Activated T-cell treated with anti-CD3 and anti-CD28 coated beads, Interleukin-2, amount 50 U/mL, for 4 hours (primary cell): Measurements from ENCODE around the gene PARD6G. TPM values are rescaled to one million over a fixed set of nuclear protein-coding genes. Genes with fewer than 3 reads are reported as not detected.

Experiments used
- ATAC-seq, 2 donors: fragments of 200-7000 bp; cut with Tn5 transposase; one replicate each; pipeline ENCODE4 v1.10.0; 2021
- DNase-seq: peaks from one replicate; pipeline ENCODE4 v3.0.0-alpha.2; 2020
- H3K27me3 Mint-ChIP-seq: one replicate; pipeline ENCODE4 v1.8.0; 2021; ENCODE audit warnings: low read depth, mixed read lengths
- H3K36me3 Mint-ChIP-seq: one replicate; pipeline ENCODE4 v1.8.0; 2022; ENCODE audit warnings: mixed read lengths; ENCODE audit not compliant: insufficient read depth
- H3K4me1 Mint-ChIP-seq: one replicate; pipeline ENCODE4 v1.8.0; 2021; ENCODE audit warnings: low read depth, mixed read lengths
- H3K4me3 Mint-ChIP-seq: one replicate; pipeline ENCODE4 v1.8.0; 2021; ENCODE audit warnings: mild to moderate bottlenecking, moderate library complexity, mixed read lengths
- H3K9me3 Mint-ChIP-seq: one replicate; pipeline ENCODE4 v1.8.0; 2021; ENCODE audit warnings: mixed read lengths
- total RNA-seq, 3 donors: library from RNA; stranded (reverse); gene quantifications; one replicate each; pipeline ENCODE4 v1.2.1, GENCODE V29; 2021

PARD6G gene
- total RNA-seq, 3 donors from 2014 or later, result 0.37 to 0.61 TPM; not detected in 1

- Mint-ChIP-seq H3K9me3 (no peaks in the 10 kb centered on the region), H3K27me3 (peaks cover 22% of the 10 kb centered on the region), H3K36me3 (no peaks in the 10 kb centered on the region), H3K4me3 (peak overlapping the region; percentile 83), H3K4me1 (peaks cover 13% of the 10 kb centered on the region)
- ATAC-seq, result no peak
- no peak for DNase-seq
These were observed 98.8 kb downstream of the PARD6G start for GRCh38 chr18:80148326-80149199.

GRCh38 chr18:80147418-80148325 is 99.6 kb downstream of the PARD6G start:
- no peaks in the 10 kb centered on the region for H3K36me3 Mint-ChIP-seq
- ATAC-seq (peak; percentile 94 to 95), DNase-seq (peak; percentile 60)
- peaks cover 22% of the 10 kb centered on the region for H3K27me3 Mint-ChIP-seq
- no peaks in the 10 kb centered on the region for H3K9me3 Mint-ChIP-seq
- H3K4me3 Mint-ChIP-seq, result peak overlapping the region; percentile 83
- peaks cover 13% of the 10 kb centered on the region for H3K4me1 Mint-ChIP-seq

GRCh38 chr18:80147037-80147417 is 100.3 kb downstream of the PARD6G start:
- H3K27me3 Mint-ChIP-seq, result peaks cover 22% of the 10 kb centered on the region
- peaks cover 13% of the 10 kb centered on the region for H3K4me1 Mint-ChIP-seq
- H3K36me3 Mint-ChIP-seq, result no peaks in the 10 kb centered on the region
- DNase-seq (no peak), ATAC-seq (peak; percentile 27 to 32)
- peak overlapping the region; percentile 83 for H3K4me3 Mint-ChIP-seq
- no peaks in the 10 kb centered on the region for H3K9me3 Mint-ChIP-seq

GRCh38 chr18:80145196-80145804 is 102.0 kb downstream of the PARD6G start:
- peaks cover 13% of the 10 kb centered on the region for H3K4me1 Mint-ChIP-seq
- H3K36me3 Mint-ChIP-seq, result peaks cover 1% of the 10 kb centered on the region
- DNase-seq (no peak), ATAC-seq (no peak)
- peaks cover 20% of the 10 kb centered on the region for H3K27me3 Mint-ChIP-seq
- no peaks in the 10 kb centered on the region for H3K9me3 Mint-ChIP-seq
- H3K4me3 Mint-ChIP-seq, result no peak overlapping the region

GRCh38 chr18:80143881-80144280 is 103.4 kb downstream of the PARD6G start:
- Mint-ChIP-seq H3K9me3 (no peaks in the 10 kb centered on the region), H3K27me3 (peaks cover 11% of the 10 kb centered on the region), H3K36me3 (peaks cover 10% of the 10 kb centered on the region), H3K4me1 (peaks cover 13% of the 10 kb centered on the region), H3K4me3 (no peak overlapping the region)
- ATAC-seq (no peak), DNase-seq (no peak)

GRCh38 chr18:80140455-80140985 is 106.8 kb downstream of the PARD6G start:
- DNase-seq (no peak), ATAC-seq (no peak)
- Mint-ChIP-seq H3K27me3 (no peaks in the 10 kb centered on the region), H3K9me3 (no peaks in the 10 kb centered on the region), H3K36me3 (peaks cover 37% of the 10 kb centered on the region), H3K4me3 (no peak overlapping the region), H3K4me1 (no peaks in the 10 kb centered on the region)

GRCh38 chr18:80137976-80138375 is 109.3 kb downstream of the PARD6G start:
- no peaks in the 10 kb centered on the region for H3K4me1 Mint-ChIP-seq
- no peak for ATAC-seq
- no peaks in the 10 kb centered on the region for H3K27me3 Mint-ChIP-seq
- H3K36me3 Mint-ChIP-seq, result peaks cover 53% of the 10 kb centered on the region
- no peak for DNase-seq
- no peaks in the 10 kb centered on the region for H3K9me3 Mint-ChIP-seq
- no peak overlapping the region for H3K4me3 Mint-ChIP-seq

- H3K9me3 Mint-ChIP-seq, result no peaks in the 10 kb centered on the region
- peaks cover 54% of the 10 kb centered on the region for H3K36me3 Mint-ChIP-seq
- no peak for ATAC-seq
These were observed 110.2 kb downstream of the PARD6G start for GRCh38 chr18:80137137-80137536.

GRCh38 chr18:80136679-80137078 is 110.6 kb downstream of the PARD6G start:
- no peak for ATAC-seq
- Mint-ChIP-seq H3K4me1 (peaks cover 3% of the 10 kb centered on the region), H3K4me3 (no peak overlapping the region), H3K9me3 (no peaks in the 10 kb centered on the region), H3K36me3 (peaks cover 54% of the 10 kb centered on the region), H3K27me3 (no peaks in the 10 kb centered on the region)
- DNase-seq, result no peak

More at GRCh38 chr18:80137137-80137536, 110.2 kb downstream of the PARD6G start:
- Mint-ChIP-seq H3K27me3 (no peaks in the 10 kb centered on the region), H3K4me1 (peaks cover under 1% of the 10 kb centered on the region), H3K4me3 (no peak overlapping the region)
- no peak for DNase-seq

- Mint-ChIP-seq H3K4me3 (no peak overlapping the region), H3K4me1 (peaks cover 6% of the 10 kb centered on the region), H3K36me3 (peaks cover 55% of the 10 kb centered on the region), H3K9me3 (no peaks in the 10 kb centered on the region), H3K27me3 (no peaks in the 10 kb centered on the region)
- ATAC-seq (no peak), DNase-seq (no peak)
These were observed 112.2 kb downstream of the PARD6G start for GRCh38 chr18:80135136-80135535.

GRCh38 chr18:80133124-80133523 is 114.2 kb downstream of the PARD6G start:
- ATAC-seq, result no peak
- no peak for DNase-seq
- no peak overlapping the region for H3K4me3 Mint-ChIP-seq
- H3K36me3 Mint-ChIP-seq, result peaks cover 49% of the 10 kb centered on the region
- peaks cover 13% of the 10 kb centered on the region for H3K4me1 Mint-ChIP-seq
- H3K27me3 Mint-ChIP-seq, result no peaks in the 10 kb centered on the region
- no peaks in the 10 kb centered on the region for H3K9me3 Mint-ChIP-seq

- Mint-ChIP-seq H3K4me1 (peaks cover 17% of the 10 kb centered on the region), H3K36me3 (peaks cover 43% of the 10 kb centered on the region), H3K4me3 (no peak overlapping the region), H3K27me3 (no peaks in the 10 kb centered on the region), H3K9me3 (no peaks in the 10 kb centered on the region)
- DNase-seq, result no peak
- no peak for ATAC-seq
These were observed 115.0 kb downstream of the PARD6G start for GRCh38 chr18:80132180-80132812.

GRCh38 chr18:80130555-80130954 is 116.8 kb downstream of the PARD6G start:
- no peak for DNase-seq
- peaks cover 30% of the 10 kb centered on the region for H3K4me1 Mint-ChIP-seq
- ATAC-seq, result peak in 1 of 2 donors; percentile 58
- no peaks in the 10 kb centered on the region for H3K27me3 Mint-ChIP-seq
- H3K4me3 Mint-ChIP-seq, result no peak overlapping the region
- peaks cover 39% of the 10 kb centered on the region for H3K36me3 Mint-ChIP-seq
- H3K9me3 Mint-ChIP-seq, result peaks cover 3% of the 10 kb centered on the region
